ENCODE measurements around the gene LRP1B. TPM values are rescaled to one million over a fixed set of nuclear protein-coding genes. Genes with fewer than 3 reads are reported as not detected.

The LRP1B gene
- total and polyA plus RNA-seq, 8 donors, result 0.03 to 1.6 (median 0.84) TPM

- DNase-seq (no peak), ATAC-seq (no peak)
- no peaks in the 10 kb centered on the region for H3K4me1 ChIP-seq
- H3K4me3 ChIP-seq, result no peak overlapping the region
- H3K27me3 ChIP-seq, result no peaks in the 10 kb centered on the region
- no peaks in the 10 kb centered on the region for H3K36me3 ChIP-seq
- intact Hi-C loops (cut with DNase I), result no loop called here
- no peak overlapping the region for H3K27ac ChIP-seq
- no peaks in the 10 kb centered on the region for H3K9me3 ChIP-seq
- no peak for TF ChIP-seq CTCF (IDR thresholded peaks at IDR 0.05)
Observed at GRCh38 chr2:140384946-140385345, 1745.9 kb downstream of the LRP1B start.

GRCh38 chr2:140383781-140384180 lies 1747.0 kb downstream of the LRP1B start:
- no peaks in the 10 kb centered on the region for H3K36me3 ChIP-seq
- no peaks in the 10 kb centered on the region for H3K9me3 ChIP-seq
- intact Hi-C loops (cut with DNase I), result no loop called here
- no peaks in the 10 kb centered on the region for H3K27me3 ChIP-seq
- H3K4me1 ChIP-seq, result no peaks in the 10 kb centered on the region
- TF ChIP-seq CTCF (IDR thresholded peaks at IDR 0.05), result no peak
- ATAC-seq (no peak), DNase-seq (no peak)
- no peak overlapping the region for H3K27ac ChIP-seq
- no peak overlapping the region for H3K4me3 ChIP-seq

- H3K4me3 ChIP-seq, result no peak overlapping the region
- no peak for TF ChIP-seq CTCF (IDR thresholded peaks at IDR 0.05)
- no peaks in the 10 kb centered on the region for H3K9me3 ChIP-seq
- ATAC-seq, result no peak
- no peak for DNase-seq
- H3K36me3 ChIP-seq, result no peaks in the 10 kb centered on the region
- no peaks in the 10 kb centered on the region for H3K27me3 ChIP-seq
- H3K4me1 ChIP-seq, result no peaks in the 10 kb centered on the region
- H3K27ac ChIP-seq, result no peak overlapping the region
- intact Hi-C loops (cut with DNase I), result no loop called here
Observed at GRCh38 chr2:140376686-140377085, 1754.1 kb downstream of the LRP1B start.

- H3K4me1 ChIP-seq, result no peaks in the 10 kb centered on the region
Observed at GRCh38 chr2:140363131-140363530, 1767.7 kb downstream of the LRP1B start.

GRCh38 chr2:140362361-140362760 lies 1768.5 kb downstream of the LRP1B start:
- H3K4me1 ChIP-seq, result no peaks in the 10 kb centered on the region
- DNase-seq, result no peak
- H3K4me3 ChIP-seq, result no peak overlapping the region

More at GRCh38 chr2:140363131-140363530, 1767.7 kb downstream of the LRP1B start:
- DNase-seq (no peak), ATAC-seq (no peak)
- Histone ChIP-seq H3K9me3 (no peaks in the 10 kb centered on the region), H3K27ac (no peak overlapping the region), H3K27me3 (no peaks in the 10 kb centered on the region), H3K4me3 (no peak overlapping the region), H3K36me3 (no peaks in the 10 kb centered on the region)
- TF ChIP-seq CTCF (IDR thresholded peaks at IDR 0.05), result no peak
- intact Hi-C loops (cut with DNase I), result no loop called here

More at GRCh38 chr2:140362361-140362760, 1768.5 kb downstream of the LRP1B start:
- Histone ChIP-seq H3K27ac (no peak overlapping the region), H3K9me3 (no peaks in the 10 kb centered on the region), H3K36me3 (no peaks in the 10 kb centered on the region), H3K27me3 (no peaks in the 10 kb centered on the region)
- intact Hi-C loops (cut with DNase I), result no loop called here
- no peak for ATAC-seq
- TF ChIP-seq CTCF (IDR thresholded peaks at IDR 0.05), result no peak

All from left lung (tissue), 10 donors.